IPS-15b (cell line): ENCODE data around the gene HSF4.
A peak's percentile ranks its signal among the peaks of the same experiment; 100 is the strongest.

Experiments used
- H3K27me3 ChIP-seq: one replicate; pipeline ENCODE4 v1.6.1; 2013; ENCODE audit warnings: low read length; ENCODE audit not compliant: control insufficient read depth, insufficient read depth
- H3K36me3 ChIP-seq: one replicate; pipeline ENCODE4 v1.6.1; 2013; ENCODE audit warnings: low read length; ENCODE audit not compliant: control insufficient read depth, insufficient read depth
- H3K4me1 ChIP-seq: one replicate; pipeline ENCODE4 v1.6.1; 2013; ENCODE audit warnings: mild to moderate bottlenecking, low read length; ENCODE audit not compliant: control insufficient read depth, insufficient read depth
- H3K4me3 ChIP-seq: one replicate; pipeline ENCODE4 v1.5.1; 2013; ENCODE audit warnings: low read depth, low read length
- H3K9ac ChIP-seq: one replicate; pipeline ENCODE4 v1.6.1; 2013; ENCODE audit warnings: low read depth, mild to moderate bottlenecking, low read length
- H3K9me3 ChIP-seq: one replicate; pipeline ENCODE4 v1.6.1; 2013; ENCODE audit warnings: mild to moderate bottlenecking, low read length; ENCODE audit not compliant: control insufficient read depth, insufficient read depth

The HSF4 gene

GRCh38 chr16:67151431-67152097, 13.0 kb upstream of the HSF4 start:
- Histone ChIP-seq H3K4me3 (peak overlapping the region; percentile 75), H3K9ac (no peak overlapping the region), H3K4me1 (no peaks in the 10 kb centered on the region), H3K9me3 (no peaks in the 10 kb centered on the region), H3K36me3 (peaks cover 19% of the 10 kb centered on the region), H3K27me3 (peaks cover 53% of the 10 kb centered on the region)

- peak overlapping the region; percentile 43 for H3K4me3 ChIP-seq
- H3K9me3 ChIP-seq = no peaks in the 10 kb centered on the region
- H3K4me1 ChIP-seq = no peaks in the 10 kb centered on the region
- peaks cover 83% of the 10 kb centered on the region for H3K27me3 ChIP-seq
- no peaks in the 10 kb centered on the region for H3K36me3 ChIP-seq
- no peak overlapping the region for H3K9ac ChIP-seq
These were observed 9.8 kb upstream of the HSF4 start for GRCh38 chr16:67154578-67155294.

GRCh38 chr16:67155295-67156142, 9.0 kb upstream of the HSF4 start:
- Histone ChIP-seq H3K9ac (no peak overlapping the region), H3K36me3 (no peaks in the 10 kb centered on the region), H3K4me1 (no peaks in the 10 kb centered on the region), H3K27me3 (peaks cover 91% of the 10 kb centered on the region), H3K4me3 (peak overlapping the region; percentile 41), H3K9me3 (no peaks in the 10 kb centered on the region)

GRCh38 chr16:67156143-67156844, 8.3 kb upstream of the HSF4 start:
- peaks cover 95% of the 10 kb centered on the region for H3K27me3 ChIP-seq
- no peaks in the 10 kb centered on the region for H3K4me1 ChIP-seq
- peak overlapping the region; percentile 18 for H3K4me3 ChIP-seq
- H3K36me3 ChIP-seq = no peaks in the 10 kb centered on the region
- H3K9me3 ChIP-seq = no peaks in the 10 kb centered on the region
- H3K9ac ChIP-seq = no peak overlapping the region

- H3K9me3 ChIP-seq = no peaks in the 10 kb centered on the region
- no peak overlapping the region for H3K9ac ChIP-seq
- no peaks in the 10 kb centered on the region for H3K36me3 ChIP-seq
- H3K4me3 ChIP-seq = no peak overlapping the region
- peaks cover 95% of the 10 kb centered on the region for H3K27me3 ChIP-seq
- peaks cover 2% of the 10 kb centered on the region for H3K4me1 ChIP-seq
These were observed 7.3 kb upstream of the HSF4 start for GRCh38 chr16:67157106-67157748.

- Histone ChIP-seq H3K4me3 (peak overlapping the region; percentile 71), H3K27me3 (peaks cover 95% of the 10 kb centered on the region), H3K9ac (no peak overlapping the region), H3K4me1 (peaks cover 2% of the 10 kb centered on the region), H3K36me3 (no peaks in the 10 kb centered on the region), H3K9me3 (no peaks in the 10 kb centered on the region)
These were observed 6.5 kb upstream of the HSF4 start for GRCh38 chr16:67157892-67158635.

- H3K4me3 ChIP-seq = peak overlapping the region; percentile 71
- no peak overlapping the region for H3K9ac ChIP-seq
- H3K9me3 ChIP-seq = no peaks in the 10 kb centered on the region
- H3K36me3 ChIP-seq = no peaks in the 10 kb centered on the region
- peaks cover 2% of the 10 kb centered on the region for H3K4me1 ChIP-seq
- peaks cover 95% of the 10 kb centered on the region for H3K27me3 ChIP-seq
These were observed 5.6 kb upstream of the HSF4 start for GRCh38 chr16:67158637-67159600.

- Histone ChIP-seq H3K27me3 (peaks cover 95% of the 10 kb centered on the region), H3K4me3 (peak overlapping the region; percentile 35), H3K9ac (no peak overlapping the region)
These were observed 2.9 kb upstream of the HSF4 start for GRCh38 chr16:67161595-67162058.

GRCh38 chr16:67162506-67163163, 1.9 kb upstream of the HSF4 start:
- H3K9me3 ChIP-seq = no peaks in the 10 kb centered on the region
- H3K4me1 ChIP-seq = peaks cover 6% of the 10 kb centered on the region
- no peaks in the 10 kb centered on the region for H3K36me3 ChIP-seq
- no peak overlapping the region for H3K9ac ChIP-seq
- peaks cover 95% of the 10 kb centered on the region for H3K27me3 ChIP-seq
- peak overlapping the region; percentile 48 for H3K4me3 ChIP-seq

More at GRCh38 chr16:67161595-67162058, 2.9 kb upstream of the HSF4 start:
- H3K4me1 ChIP-seq = peaks cover 3% of the 10 kb centered on the region
- no peaks in the 10 kb centered on the region for H3K36me3 ChIP-seq
- H3K9me3 ChIP-seq = no peaks in the 10 kb centered on the region
